GM19240 (cell line): Measurements from ENCODE around the gene SMYD3.
"Not testable (repeated sequence)": the region's sequence is repeated elsewhere in the genome, so short reads cannot be mapped to it uniquely, and the experiment has no call there.

ENCODE experiments used
- DNase-seq: peaks from one replicate; pipeline ENCODE4 v3.0.0; 2011; ENCODE audit warnings: low spot score; ENCODE audit not compliant: insufficient read length

The SMYD3 gene

DNA sequence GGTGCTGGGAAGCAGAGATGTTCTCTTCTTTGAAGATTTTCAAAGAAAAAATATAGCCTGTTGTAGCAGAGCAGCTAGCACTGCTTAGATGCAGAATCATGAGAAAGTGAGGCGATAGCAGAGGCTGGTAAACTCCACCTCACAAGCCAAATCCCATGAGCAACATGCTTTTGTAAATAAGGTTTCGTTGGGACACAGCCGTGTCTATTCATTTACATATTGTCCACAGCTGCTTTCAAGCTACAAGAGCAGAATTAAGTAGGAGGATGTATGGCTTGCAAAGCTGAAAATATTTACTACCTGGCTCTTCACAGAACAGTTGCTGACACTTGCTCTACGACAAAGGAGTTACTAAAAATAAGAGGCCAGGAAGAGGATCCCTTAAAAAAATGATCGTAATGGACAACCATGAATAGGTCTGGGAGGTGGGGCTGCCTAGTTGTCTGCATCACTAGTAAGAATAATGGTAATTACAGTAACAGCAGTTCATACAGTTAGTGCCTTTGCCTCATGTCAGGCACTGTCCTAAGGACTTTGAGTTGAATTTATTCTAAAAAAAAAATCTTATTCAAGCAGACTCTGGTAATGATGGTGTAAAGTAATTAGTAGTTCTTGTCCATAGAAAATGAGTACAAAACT lies 730.3 kb downstream of the SMYD3 start:
- DNase-seq, result no peak

DNA sequence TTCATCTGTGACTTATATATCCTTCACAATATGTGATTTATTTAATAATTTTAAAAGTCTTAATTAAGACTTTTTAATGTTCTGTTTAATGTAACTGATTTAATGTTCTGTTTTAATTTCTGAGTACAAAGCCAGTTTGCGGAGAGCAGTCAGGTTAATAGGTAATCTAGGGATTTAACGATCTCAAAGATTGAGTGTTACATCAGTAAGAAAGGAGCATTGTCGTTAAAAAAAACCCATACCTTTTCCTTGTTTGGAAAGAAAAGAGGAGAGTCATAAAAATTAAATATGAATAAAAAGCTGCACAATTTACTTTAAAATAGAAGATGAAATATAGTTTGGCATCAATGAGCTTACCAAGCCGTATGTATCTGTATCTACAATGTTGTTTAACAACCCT lies 730.9 kb downstream of the SMYD3 start:
- DNase-seq, result no peak

DNA sequence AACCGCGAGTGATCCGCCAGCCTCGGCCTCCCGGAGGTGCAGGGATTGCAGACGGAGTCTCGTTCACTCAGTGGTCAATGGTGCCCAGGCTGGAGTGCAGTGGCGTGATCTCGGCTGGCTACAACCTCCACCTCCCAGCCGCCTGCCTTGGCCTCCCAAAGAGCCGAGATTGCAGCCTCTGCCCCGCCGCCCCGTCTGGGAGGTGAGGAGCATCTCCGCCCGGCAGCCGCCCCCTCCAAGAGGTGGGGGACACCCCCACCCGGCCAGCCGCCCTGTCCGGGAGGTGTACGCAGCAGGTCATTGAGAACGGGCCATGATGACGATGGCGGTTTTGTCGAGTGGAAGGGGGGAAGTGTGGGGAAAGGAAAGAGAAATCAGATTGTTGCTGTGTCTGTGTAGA lies 732.1 kb downstream of the SMYD3 start:
- DNase-seq, result not testable (repeated sequence)

DNA sequence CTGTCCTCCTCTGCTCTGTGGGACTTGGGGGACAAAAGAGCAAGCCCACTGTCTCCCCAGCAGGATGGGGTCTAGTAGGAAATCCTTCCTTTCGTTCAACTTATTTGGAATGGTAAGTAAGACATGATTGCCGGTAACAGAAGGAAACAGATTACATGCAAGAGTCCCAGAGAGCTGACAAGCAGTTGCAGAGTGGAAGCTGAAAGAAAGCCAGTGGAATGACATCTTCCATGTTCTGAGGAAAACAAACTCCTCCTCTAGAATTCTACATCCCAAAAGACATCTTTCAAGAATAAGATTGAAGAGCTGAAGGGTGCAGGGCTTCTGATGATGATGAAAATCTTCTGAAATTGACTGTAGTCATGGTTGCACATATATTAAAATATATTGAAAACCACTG lies 732.9 kb downstream of the SMYD3 start:
- no peak for DNase-seq

DNA sequence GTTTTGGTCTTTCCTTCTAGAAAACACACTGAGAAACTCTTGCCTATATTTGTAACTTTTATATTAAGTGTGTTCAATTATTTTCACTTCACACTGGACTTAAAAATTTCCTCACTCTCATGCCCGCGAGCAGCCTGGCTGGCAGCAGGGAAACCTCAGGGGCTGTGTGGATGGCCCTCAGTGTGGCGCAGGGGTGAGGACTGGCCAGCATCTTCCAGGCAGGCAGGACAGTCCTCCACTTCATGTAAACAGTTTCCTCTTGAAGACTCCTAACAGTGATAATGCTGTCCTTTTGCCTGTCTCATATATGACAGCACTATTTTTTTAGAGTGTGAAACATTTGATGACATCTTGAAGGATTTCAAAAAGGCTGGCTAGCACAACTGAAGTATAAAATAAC lies 733.7 kb downstream of the SMYD3 start:
- DNase-seq, result no peak

DNA sequence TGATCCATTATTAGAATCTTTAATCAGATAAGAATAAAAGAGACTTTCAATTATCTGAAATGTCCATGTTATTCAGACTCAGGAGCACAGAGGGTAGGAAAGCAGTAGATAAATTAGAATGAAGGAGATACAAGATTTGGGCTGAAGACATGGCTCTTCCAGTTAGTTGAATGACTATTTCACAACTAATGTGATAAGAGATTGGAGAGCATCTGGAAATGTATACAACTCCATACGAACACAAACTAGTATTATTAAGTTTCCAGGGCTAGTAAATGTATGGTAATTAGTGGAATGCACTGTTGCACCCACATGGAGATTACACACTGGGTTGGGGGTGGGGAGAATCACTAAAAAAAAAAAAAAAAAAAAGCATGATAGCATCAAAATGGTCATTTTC lies 734.3 kb downstream of the SMYD3 start:
- DNase-seq, result no peak

DNA sequence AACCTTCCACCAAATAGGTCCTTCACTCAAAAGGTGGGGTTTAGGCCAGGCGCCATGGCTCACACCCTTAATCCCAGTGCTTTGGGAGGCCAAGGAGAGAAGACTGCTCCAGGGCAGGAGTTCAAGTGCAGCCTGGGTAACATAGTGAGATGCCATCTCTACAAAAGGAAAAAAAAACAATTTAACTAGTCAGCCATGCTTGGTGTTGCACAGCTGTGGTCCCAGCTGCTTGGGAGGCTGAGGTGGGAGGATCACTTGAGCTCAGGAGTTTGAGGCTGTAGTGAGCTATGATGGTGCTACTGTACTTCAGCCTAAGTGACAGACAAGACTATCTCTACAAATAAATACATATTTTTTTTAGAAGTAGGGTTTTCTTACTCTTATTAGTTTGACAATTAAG lies 734.8 kb downstream of the SMYD3 start:
- no peak for DNase-seq

DNA sequence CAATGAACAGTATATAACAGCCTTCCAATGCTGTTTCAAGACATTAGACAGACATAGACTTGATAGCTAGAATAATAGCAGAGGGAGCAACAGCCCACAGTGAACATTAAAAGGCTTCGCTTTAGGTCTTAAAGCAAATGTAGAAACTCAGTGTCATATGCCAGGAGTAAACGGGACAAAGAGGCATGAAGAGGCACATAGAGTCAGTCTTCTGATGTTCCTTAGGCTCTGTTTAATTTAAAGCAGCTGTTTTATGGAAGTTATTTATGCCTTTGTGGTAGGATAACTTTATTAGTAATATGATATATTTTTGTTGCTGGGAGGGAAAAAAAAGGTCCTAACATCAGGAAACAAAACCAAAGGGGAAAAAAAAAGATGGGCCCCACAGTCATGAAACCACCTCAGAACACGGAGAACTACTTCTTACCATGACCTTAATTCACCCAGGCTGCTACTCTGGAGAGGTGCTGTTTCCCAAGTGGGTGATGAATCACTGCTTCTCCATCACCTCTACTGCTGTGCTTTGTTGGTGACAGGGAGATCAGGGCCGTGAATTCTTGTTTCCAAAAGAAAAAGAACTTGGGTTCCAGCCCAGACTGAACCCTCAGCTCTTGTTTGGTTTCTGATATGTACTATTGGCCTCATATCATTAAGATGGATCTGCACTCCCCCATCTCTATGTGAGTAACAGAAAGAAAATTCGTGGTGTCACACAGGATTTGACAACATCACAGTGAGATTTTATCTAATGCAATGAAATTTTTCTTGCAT lies 735.4 kb downstream of the SMYD3 start:
- DNase-seq, result no peak

DNA sequence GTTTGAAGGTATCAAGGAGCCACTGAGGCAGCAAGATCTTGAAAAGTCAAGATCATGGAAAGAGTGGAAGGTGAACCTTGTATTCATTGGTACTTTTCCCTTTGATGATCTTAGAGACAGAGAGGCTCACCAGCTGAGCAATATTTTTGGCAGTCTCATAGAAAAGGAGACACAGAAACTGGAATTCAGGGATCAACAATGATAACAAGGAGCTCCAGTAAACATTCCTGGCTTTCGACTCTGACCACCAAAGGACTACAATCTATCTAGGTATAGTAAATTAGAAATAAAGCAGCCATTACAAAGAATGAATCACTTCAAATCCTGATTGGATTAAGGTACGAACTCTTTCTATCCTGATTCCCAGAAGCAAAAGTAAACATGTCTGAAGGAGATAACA lies 736.9 kb downstream of the SMYD3 start:
- no peak for DNase-seq

DNA sequence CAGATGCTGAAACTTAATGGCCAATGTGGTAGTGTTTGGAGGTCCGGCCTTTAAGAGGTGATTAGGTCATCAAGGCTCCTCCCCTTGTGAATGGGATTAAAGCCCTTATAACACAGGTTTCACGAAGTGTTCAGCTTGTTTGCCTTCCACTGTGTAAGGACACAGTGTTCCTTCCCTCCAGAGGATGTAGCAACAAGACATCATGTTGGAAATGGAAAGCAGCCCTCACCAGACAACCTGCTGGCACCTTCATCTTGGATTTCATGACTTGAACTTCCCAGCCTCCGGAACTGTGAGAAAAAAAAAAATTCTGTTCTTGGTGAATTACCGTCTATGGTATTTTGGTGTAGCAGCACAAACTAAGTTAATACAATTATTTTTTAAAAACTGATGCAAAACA lies 738.5 kb downstream of the SMYD3 start:
- DNase-seq, result no peak

DNA sequence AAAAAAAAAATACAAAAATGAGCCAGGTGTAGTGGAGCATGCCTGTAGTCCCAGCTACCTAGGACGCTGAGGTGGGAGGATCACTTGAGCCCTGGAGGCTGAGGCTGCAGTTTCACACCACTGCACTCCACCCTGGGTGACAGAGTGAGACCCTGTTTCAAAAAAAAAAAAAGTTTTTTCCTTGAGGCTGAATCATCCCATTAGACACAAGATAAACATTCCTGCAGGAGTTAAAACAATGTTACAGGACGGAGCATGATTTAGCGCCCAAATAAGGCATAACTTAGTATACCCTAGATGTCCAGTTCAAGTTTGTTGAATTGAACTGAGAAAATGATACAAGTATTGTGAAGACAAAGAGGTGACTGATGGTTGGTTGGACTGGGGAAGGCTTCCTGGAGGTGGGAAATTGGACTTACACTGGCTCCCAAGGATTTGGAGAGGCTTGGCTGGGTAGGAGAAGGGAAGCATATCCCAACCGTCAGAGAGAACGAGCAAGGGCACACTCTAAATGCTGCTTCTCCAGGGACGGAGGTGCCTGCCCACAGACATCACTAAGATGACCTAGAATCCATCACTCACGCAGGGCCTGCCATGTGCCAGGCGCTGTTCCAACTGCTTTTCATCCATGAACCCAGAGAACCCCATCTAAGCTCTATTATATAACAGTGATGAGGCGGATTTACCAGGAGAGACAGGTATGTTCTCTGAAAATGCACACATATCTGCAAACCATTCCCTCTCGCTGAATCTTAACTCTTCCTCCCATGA lies 741.7 kb downstream of the SMYD3 start:
- DNase-seq, result no peak

DNA sequence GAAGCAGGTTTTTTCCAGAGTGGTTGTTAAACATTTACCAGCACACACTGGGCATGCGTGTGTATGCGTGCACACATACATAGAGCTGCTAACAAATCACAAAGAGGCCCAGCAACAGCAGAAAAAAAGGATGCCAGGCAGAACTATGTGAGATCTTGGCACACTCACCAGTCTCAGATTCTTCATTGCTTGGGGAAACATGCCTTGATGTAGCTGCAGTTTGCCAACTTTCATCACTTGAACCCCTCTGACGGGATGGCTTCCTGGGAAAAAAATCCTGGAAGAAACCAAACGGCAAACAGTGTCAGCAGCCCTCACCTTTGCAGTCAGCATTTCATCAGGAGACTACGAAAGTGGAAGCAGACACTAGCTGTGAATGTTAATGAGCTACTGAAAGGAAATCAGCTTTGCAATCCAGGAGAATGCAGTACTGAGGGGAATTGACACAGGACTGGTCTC lies 743.2 kb downstream of the SMYD3 start:
- DNase-seq, result no peak

DNA sequence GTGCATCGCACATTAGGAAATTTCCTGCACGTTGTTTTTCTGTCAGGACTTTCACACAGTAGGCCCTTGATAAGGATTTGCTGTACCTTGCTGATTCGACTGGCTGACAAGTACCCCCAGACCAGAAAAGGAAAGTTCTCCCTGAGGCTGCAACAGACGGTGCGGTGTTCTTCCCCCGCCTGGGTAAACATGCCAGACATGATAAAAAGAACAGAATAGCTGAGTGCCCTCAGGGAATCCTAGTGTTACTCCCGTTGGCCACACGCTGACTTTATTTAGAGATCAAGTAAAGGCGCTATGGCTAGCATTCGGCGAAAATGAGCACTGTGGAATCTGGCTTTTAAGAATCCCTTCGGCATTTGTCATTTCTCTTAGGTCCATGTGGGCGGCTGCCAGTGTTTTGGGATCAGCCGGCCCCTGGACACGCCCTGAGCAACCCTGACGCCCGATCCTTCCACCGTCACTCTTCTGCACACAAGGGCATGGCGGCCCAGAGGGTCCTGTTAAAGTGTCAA lies 744.6 kb downstream of the SMYD3 start:
- no peak for DNase-seq

DNA sequence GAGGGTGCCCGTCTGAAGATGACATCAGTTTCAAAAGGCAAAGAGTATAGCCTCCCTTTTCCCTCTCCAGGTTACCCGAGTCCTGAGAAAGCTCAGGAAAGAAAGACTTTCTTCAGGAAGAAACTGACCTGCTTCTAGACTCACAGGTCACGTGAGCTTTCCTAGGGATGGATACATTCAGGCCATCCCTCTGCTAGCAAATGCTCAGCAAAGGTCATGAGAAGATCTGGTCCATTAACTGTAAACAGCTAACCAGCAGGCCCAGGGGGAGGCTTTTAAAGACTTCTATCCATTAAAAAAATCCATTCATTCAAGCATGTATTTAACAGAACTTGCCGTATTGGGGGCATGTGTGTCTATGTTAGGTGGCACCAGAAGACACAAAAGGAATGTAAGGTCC lies 746.8 kb downstream of the SMYD3 start:
- DNase-seq, result no peak

DNA sequence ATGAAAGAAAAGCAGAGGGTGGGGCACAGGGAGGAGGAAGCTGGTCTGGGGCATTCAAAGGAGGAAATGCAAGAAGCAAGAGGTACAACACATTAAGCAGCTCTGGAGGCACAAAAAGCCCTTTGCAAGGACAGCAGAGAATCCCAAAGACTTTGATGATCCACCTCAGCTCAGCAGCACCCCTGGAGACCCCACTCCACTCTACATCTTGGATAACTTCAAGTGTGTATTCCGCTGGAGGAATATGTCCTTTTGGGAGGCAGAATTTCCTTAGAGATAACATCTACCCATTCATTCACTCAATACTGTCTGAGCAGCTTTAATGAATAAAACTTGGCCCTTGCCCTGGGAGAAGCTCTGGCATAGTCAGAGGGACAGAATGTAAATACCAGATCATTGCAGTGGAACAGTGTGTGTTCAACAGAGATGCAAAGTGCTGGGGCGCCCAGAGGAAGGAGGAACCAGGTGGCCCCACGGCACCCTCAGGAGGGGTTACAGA lies 752.6 kb downstream of the SMYD3 start:
- no peak for DNase-seq

DNA sequence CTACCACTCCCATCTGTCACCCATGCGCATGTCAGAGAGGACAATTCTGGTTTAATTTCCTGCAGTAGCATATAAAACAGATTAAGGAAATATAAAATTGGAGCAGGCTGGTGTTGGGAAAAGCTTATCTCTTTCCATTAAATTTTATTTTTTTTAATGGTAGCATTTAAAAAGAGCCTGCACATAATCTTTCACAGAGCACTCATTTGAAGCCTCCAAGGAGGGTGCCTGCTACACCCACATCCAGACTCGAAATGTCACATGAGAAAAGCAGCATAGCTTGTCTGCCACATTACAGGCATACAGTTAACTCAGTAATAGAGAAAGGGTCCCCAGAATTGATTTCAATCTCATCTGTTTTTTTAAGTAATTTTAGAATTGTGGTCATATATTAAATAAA lies 753.3 kb downstream of the SMYD3 start:
- no peak for DNase-seq

DNA sequence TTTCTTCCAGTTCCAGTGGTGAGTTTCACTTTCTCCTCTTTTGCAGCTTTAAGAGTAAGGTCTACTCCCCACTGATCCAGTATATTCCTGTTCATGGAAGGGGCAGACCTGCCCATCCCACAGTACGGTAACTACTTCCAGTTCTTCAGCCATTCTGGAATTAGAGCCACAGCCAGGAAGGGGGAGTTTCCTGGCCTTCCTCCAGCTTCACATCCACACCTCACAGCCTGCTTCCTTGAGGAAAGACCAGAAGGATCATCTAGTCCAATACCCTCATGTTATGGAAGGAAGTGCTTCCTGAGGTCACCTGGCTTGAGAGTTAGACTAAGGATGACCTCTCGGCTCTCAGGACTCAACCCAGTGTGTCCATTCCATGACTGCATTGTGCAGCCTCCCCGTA lies 754.5 kb downstream of the SMYD3 start:
- DNase-seq, result no peak

DNA sequence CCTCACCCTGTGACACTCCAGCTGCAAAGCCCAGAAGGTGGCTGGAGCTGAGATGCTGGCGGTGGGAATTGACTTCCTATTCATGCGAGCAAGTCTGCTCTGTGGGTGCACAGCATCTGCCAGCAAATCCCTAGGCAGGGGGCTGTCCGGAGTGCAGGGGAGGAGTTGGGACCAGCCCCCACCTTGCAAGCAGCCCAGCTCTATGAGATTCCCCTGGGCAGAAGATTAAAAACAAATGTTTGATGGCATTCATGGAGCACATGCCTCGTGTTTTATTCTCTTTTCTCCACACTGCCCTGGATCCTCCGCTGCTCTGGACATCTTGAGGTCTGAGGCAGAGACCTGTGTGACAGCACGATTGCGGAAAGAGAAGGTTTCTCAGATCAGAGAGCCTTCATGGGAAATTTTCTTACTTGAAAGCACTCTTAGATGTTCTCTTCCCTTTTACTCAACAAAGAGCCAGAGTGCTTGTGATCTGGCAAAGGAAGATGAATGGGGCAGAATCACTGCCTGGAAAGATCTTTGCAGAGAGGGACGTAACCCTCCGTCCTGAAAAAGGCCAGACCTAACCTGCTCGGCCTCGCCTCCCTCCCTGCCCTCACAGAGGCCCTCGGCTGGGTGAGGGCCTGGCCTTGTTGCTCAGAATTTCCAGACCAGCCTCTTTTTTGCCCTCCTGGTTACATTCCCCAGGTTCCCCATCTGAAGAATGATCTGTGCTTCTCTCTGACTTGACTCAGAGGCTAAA lies 755.2 kb downstream of the SMYD3 start:
- DNase-seq, result no peak

DNA sequence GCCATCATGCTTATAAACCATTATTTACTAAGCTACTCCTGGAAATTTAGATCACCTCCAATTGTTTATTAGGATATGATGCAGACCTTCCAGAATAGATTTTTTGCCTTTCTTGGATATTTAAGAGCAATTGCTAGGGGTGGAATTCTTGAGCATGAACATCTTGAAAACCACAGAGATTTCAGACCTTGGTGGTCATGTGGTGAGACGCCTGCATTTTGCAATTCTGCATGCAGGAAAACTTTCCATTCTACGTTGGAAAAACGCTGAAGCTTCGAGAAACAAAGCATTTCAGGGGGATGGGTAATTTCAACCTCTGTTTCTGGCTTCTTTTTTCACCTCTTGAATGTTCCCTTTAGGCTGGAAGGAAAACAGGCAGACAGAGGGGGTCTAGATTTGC lies 756.0 kb downstream of the SMYD3 start:
- no peak for DNase-seq

DNA sequence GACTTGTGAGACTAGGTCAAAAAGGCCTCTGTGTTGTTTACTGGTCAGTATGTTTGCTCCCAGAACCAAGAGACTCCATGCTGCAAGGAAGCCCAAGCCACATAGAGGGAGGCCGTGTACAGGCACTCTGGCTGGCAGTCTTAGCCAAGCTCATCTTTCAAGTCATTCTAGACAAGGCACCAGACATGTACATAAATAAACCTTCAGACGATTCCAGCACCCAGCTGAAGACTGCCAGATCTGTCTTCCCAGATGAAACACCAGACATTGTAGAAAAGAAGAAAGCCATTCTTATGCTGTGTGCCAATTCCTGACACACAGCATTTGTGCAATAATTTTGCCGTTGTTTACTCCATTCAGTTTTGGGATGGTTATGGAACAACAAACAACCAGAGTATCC lies 756.8 kb downstream of the SMYD3 start:
- DNase-seq, result no peak

DNA sequence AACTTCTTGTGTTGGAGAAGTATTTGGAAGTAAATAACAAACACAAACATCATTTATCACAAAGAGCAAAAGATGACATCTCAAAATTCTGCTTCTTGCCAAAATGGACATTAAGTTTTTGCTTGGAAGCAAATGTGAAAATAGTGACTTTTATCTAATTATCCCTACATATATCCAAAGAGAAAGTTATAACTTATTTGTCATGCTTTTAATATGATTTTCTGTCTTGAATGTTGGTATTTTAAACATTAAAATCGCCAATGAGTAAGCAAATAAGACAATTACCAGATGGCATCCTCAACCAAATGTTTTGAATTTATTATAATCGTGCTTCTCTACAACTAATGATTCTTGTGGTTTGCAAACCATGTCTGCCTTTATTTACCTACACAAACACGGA lies 758.0 kb downstream of the SMYD3 start:
- no peak for DNase-seq
